Hepatocyte (in vitro differentiated cells): Measurements from ENCODE around the gene ABLIM2. TPM values are rescaled to one million over a fixed set of nuclear protein-coding genes. Genes with fewer than 3 reads are reported as not detected.

ENCODE experiments used
- DNase-seq: peaks from one replicate; pipeline ENCODE4 v3.0.0-alpha.2; 2016; ENCODE audit warnings: low spot score
- H2AFZ ChIP-seq: fragments of 200-600 bp; sonication (generic); 2 replicates; pipeline ENCODE4 v1.6.0; 2016; ENCODE audit warnings: antibody characterized with exemption, mild to moderate bottlenecking
- H3K27ac ChIP-seq: fragments of 200-600 bp; sonication (generic); 2 replicates; pipeline ENCODE4 v1.5.1; 2016; ENCODE audit warnings: mild to moderate bottlenecking
- H3K27me3 ChIP-seq: fragments of 200-600 bp; sonication (generic); 2 replicates; pipeline ENCODE4 v1.6.1; 2016
- H3K36me3 ChIP-seq: fragments of 200-600 bp; sonication (generic); replicated peaks from 2 replicates; pipeline ENCODE4 v1.5.1; 2016; ENCODE audit warnings: low read depth; ENCODE audit not compliant: insufficient read depth
- H3K4me1 ChIP-seq: fragments of 200-600 bp; sonication (generic); 2 replicates; pipeline ENCODE4 v1.5.1; 2016; ENCODE audit warnings: mild to moderate bottlenecking, moderate library complexity; ENCODE audit not compliant: insufficient read depth
- H3K4me2 ChIP-seq: fragments of 200-600 bp; sonication (generic); 2 replicates; pipeline ENCODE4 v1.6.0; 2016
- H3K4me3 ChIP-seq: fragments of 200-600 bp; sonication (generic); 2 replicates; pipeline ENCODE4 v1.5.1; 2016; ENCODE audit warnings: mild to moderate bottlenecking
- H3K79me2 ChIP-seq: fragments of 200-600 bp; sonication (generic); 2 replicates; pipeline ENCODE4 v1.6.0; 2017; ENCODE audit warnings: mild to moderate bottlenecking
- H3K9me2 ChIP-seq: fragments of 200-600 bp; sonication (generic); replicated peaks from 2 replicates; pipeline ENCODE4 v1.6.0; 2017; ENCODE audit warnings: mild to moderate bottlenecking; ENCODE audit not compliant: insufficient read depth
- H3K9me3 ChIP-seq: fragments of 200-600 bp; sonication (generic); 2 replicates; pipeline ENCODE4 v1.5.1; 2016; ENCODE audit warnings: low read depth, mild to moderate bottlenecking
- H4K20me1 ChIP-seq: fragments of 200-600 bp; sonication (generic); 2 replicates; pipeline ENCODE4 v1.6.0; 2016; ENCODE audit warnings: mild to moderate bottlenecking; ENCODE audit not compliant: insufficient read depth, poor library complexity, severe bottlenecking
- CTCF ChIP-seq: fragments of 200-600 bp; sonication (generic); IDR thresholded peaks from 2 replicates; pipeline ENCODE4 v1.5.1; 2016; ENCODE audit warnings: antibody characterized with exemption, mild to moderate bottlenecking; ENCODE audit not compliant: poor library complexity
- EZH2 ChIP-seq: fragments of 200-600 bp; sonication (generic); IDR thresholded peaks from 2 replicates; pipeline ENCODE4 v1.6.1; 2016; ENCODE audit warnings: antibody characterized with exemption, mild to moderate bottlenecking, borderline replicate concordance
- EZH2phosphoT487 ChIP-seq: fragments of 200-600 bp; sonication (generic); IDR thresholded peaks from one replicate; pipeline ENCODE4 v1.6.1; 2018; ENCODE audit warnings: antibody characterized with exemption, mild to moderate bottlenecking, low read depth, moderate library complexity; ENCODE audit not compliant: unreplicated experiment, severe bottlenecking
- WGBS: methylation state at CpG from one replicate; pipeline ENCODE4 v1.1.6; 2016; ENCODE audit warnings: low lambda C conversion rate; ENCODE audit errors: missing lambda C conversion rate; 5-methylcytosine and 5-hydroxymethylcytosine counted together
- polyA plus RNA-seq: library from polyadenylated mRNA; unstranded; fragments of >200 nt; fragmentation: Nextera tagmentation; extraction: Ambion mirVana; gene quantifications from 2 replicates; pipeline ENCODE4 v1.2.1, GENCODE V29; 2016
- total RNA-seq: library from RNA; depleted of rRNA; stranded (reverse); fragments of >200 nt; gene quantifications from 2 replicates; pipeline ENCODE4 v1.2.3, GENCODE V29; 2014

ABLIM2 gene
- total and polyA plus RNA-seq, 2 experiments from 2014 or later: 1.7 to 2.0 TPM

DNA sequence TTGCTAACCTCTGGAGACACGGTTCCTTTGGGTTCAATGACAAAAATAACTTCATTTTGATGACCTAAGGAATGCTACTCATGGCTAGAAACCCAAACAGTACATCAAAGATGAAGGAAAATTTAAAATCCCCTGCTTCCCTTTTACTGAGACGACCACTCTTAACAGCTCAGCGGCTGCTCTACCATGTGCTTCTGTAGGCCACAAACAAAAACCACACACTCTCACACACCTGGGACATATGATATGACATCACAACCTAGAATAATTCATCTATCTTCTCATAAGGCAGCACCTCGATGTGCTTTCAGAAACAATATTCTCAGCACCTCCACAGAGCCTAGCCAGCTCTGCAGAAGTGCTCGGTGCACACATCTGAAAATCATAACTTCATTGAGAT, 34.7 kb downstream of the ABLIM2 start:
- Histone ChIP-seq H3K79me2 (no peaks in the 10 kb centered on the region), H2AFZ (no peak overlapping the region), H3K36me3 (no peaks in the 10 kb centered on the region), H3K27me3 (no peaks in the 10 kb centered on the region), H4K20me1 (no peaks in the 10 kb centered on the region), H3K27ac (no peak overlapping the region), H3K4me3 (no peak overlapping the region), H3K4me1 (no peaks in the 10 kb centered on the region), H3K9me2 (no peaks in the 10 kb centered on the region), H3K9me3 (no peaks in the 10 kb centered on the region), H3K4me2 (no peak overlapping the region)
- WGBS: 80% methylated on average over 5 of the region's 5 CpGs
- TF ChIP-seq CTCF (no peak), EZH2 (no peak), EZH2phosphoT487 (no peak)
- no peak for DNase-seq

- Histone ChIP-seq H3K9me3 (no peaks in the 10 kb centered on the region), H3K27ac (no peak overlapping the region), H3K36me3 (no peaks in the 10 kb centered on the region), H3K4me3 (no peak overlapping the region), H4K20me1 (no peaks in the 10 kb centered on the region), H3K27me3 (no peaks in the 10 kb centered on the region), H3K4me2 (no peak overlapping the region), H3K79me2 (no peaks in the 10 kb centered on the region), H2AFZ (no peak overlapping the region), H3K4me1 (no peaks in the 10 kb centered on the region), H3K9me2 (no peaks in the 10 kb centered on the region)
- DNase-seq: no peak
- TF ChIP-seq CTCF (no peak), EZH2 (no peak), EZH2phosphoT487 (no peak)
- WGBS: 50% methylated on average over 8 of the region's 8 CpGs
These were observed 35.2 kb downstream of the ABLIM2 start for GRCh38 chr4:8123389-8123788.

- Histone ChIP-seq H4K20me1 (no peaks in the 10 kb centered on the region), H3K9me3 (no peaks in the 10 kb centered on the region), H3K4me3 (no peak overlapping the region), H3K27ac (no peak overlapping the region), H3K4me1 (no peaks in the 10 kb centered on the region), H2AFZ (no peak overlapping the region), H3K79me2 (no peaks in the 10 kb centered on the region), H3K27me3 (no peaks in the 10 kb centered on the region), H3K4me2 (no peak overlapping the region), H3K36me3 (no peaks in the 10 kb centered on the region), H3K9me2 (no peaks in the 10 kb centered on the region)
- WGBS: 93% methylated on average over 10 of the region's 10 CpGs
- no peak for DNase-seq
- TF ChIP-seq EZH2 (no peak), EZH2phosphoT487 (no peak), CTCF (no peak)
These were observed 35.9 kb downstream of the ABLIM2 start for GRCh38 chr4:8122746-8123145.
